ENCODE results near the gene MON1B. TPM values are rescaled to one million over a fixed set of nuclear protein-coding genes. Genes with fewer than 3 reads are reported as not detected.

The MON1B gene
- total RNA-seq, 1 donor from 2014 or later, result 55.0 TPM

GRCh38 chr16:77212741-77213541, 22.0 kb downstream of the MON1B start:
- TF ChIP-seq CTCF (IDR thresholded peaks at IDR 0.05; ENCODE audit: unreplicated experiment), result no peak
- H3K27ac Mint-ChIP-seq, result peak overlapping the region; percentile 87
- H3K4me3 Mint-ChIP-seq (ENCODE audit: low read depth), result peak overlapping the region; percentile 85
- H3K9me3 Mint-ChIP-seq (ENCODE audit: low read depth), result no peaks in the 10 kb centered on the region
- no peaks in the 10 kb centered on the region for H3K36me3 Mint-ChIP-seq (ENCODE audit: insufficient read depth)
- peaks cover 4% of the 10 kb centered on the region for H3K27me3 Mint-ChIP-seq
- peak; percentile 51 for DNase-seq (ENCODE audit: low spot score, unreplicated experiment)
- peaks cover 7% of the 10 kb centered on the region for H3K4me1 Mint-ChIP-seq (ENCODE audit: low read depth)

- Mint-ChIP-seq H3K27ac (peak overlapping the region; percentile 87), H3K36me3 (ENCODE audit: insufficient read depth) (no peaks in the 10 kb centered on the region), H3K9me3 (ENCODE audit: low read depth) (no peaks in the 10 kb centered on the region), H3K4me3 (ENCODE audit: low read depth) (peak overlapping the region; percentile 85), H3K4me1 (ENCODE audit: low read depth) (peaks cover 6% of the 10 kb centered on the region), H3K27me3 (peaks cover 4% of the 10 kb centered on the region)
- DNase-seq (ENCODE audit: low spot score, unreplicated experiment), result no peak
- TF ChIP-seq CTCF (IDR thresholded peaks at IDR 0.05; ENCODE audit: unreplicated experiment), result no peak
Measured at GRCh38 chr16:77213542-77214106, 22.6 kb downstream of the MON1B start.

DNA sequence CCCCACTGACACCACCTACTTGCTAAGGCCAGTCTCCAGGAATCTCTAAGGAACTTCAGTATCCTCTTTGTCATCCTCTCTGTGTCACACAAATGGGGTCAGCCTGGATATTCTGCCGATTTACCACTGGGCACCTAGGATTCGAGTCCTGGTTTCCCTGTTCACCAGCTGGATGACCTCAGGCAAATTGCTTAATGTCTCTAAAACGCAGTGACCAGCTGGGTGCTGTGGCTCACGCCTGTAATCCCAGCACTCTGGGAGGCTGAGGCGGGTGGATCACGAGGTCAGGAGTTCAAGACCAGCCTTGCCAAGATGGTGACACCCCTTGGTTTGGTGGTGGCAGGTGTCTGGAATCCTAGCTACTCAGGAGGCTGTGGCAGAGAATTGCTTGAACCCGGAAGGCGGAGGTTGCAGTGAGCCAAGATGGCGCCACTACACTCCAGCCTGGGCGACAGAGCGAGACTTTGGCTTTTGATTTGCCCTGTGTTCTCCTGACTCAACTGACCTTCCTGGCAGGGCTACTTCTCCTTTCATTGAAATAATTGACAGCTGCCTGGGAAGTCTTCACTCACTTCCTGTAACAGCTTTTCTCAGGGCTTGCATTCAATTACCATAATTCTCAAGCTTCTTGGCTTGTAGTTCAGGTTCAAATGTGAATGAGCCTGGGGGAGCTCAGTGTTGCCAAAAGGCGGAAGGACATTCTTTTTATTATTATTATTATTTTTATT, 23.6 kb downstream of the MON1B start:
- DNase-seq (ENCODE audit: low spot score, unreplicated experiment), result no peak
- H3K36me3 Mint-ChIP-seq (ENCODE audit: insufficient read depth), result no peaks in the 10 kb centered on the region
- TF ChIP-seq CTCF (IDR thresholded peaks at IDR 0.05; ENCODE audit: unreplicated experiment), result no peak
- H3K27me3 Mint-ChIP-seq, result peaks cover 4% of the 10 kb centered on the region
- peaks cover 6% of the 10 kb centered on the region for H3K4me1 Mint-ChIP-seq (ENCODE audit: low read depth)
- no peak overlapping the region for H3K27ac Mint-ChIP-seq
- no peak overlapping the region for H3K4me3 Mint-ChIP-seq (ENCODE audit: low read depth)
- no peaks in the 10 kb centered on the region for H3K9me3 Mint-ChIP-seq (ENCODE audit: low read depth)

DNA sequence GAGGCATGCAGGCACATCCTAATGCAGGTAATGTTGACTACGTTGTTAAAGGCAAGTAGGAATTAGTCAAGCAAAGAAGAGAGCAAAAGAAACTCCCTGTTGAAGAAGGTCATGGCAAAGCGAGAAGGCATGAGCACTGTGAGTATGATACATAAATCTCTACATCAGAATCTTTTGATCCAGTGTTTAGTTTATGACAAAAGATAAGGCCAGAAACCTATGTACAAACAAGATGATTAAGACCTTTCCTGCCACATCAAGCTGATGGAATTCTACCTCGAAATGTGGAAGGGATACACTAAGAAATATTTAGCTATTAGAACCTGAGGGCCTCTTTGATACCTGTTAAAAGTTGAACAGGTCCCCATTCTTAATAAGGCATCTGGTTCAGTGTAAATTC, 28.4 kb downstream of the MON1B start:
- no peak overlapping the region for H3K4me3 Mint-ChIP-seq (ENCODE audit: low read depth)
- H3K9me3 Mint-ChIP-seq (ENCODE audit: low read depth), result no peaks in the 10 kb centered on the region
- H3K4me1 Mint-ChIP-seq (ENCODE audit: low read depth), result no peaks in the 10 kb centered on the region
- no peak overlapping the region for H3K27ac Mint-ChIP-seq
- no peaks in the 10 kb centered on the region for H3K27me3 Mint-ChIP-seq
- TF ChIP-seq CTCF (IDR thresholded peaks at IDR 0.05; ENCODE audit: unreplicated experiment), result no peak
- H3K36me3 Mint-ChIP-seq (ENCODE audit: insufficient read depth), result no peaks in the 10 kb centered on the region
- DNase-seq (ENCODE audit: low spot score, unreplicated experiment), result no peak

DNA sequence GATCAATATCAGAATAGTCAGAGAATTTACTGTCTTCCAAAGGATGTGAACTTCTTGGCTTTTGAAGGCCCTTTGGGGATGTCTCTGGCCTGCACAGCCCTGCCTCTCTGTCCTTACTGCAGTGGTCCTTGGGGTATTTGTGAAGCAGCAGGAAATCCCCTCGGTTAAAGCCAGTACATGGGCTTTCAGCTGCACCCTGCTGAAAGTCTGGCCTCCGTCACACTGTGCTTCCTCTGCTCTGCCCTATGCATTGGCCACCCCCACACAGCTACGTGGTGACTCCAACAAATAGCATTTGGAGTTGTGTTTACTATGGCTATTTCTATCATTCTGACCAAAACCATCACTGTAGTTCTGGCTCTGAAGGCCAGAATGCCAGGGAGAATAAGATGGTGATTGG, 29.4 kb downstream of the MON1B start:
- no peak overlapping the region for H3K4me3 Mint-ChIP-seq (ENCODE audit: low read depth)
- no peaks in the 10 kb centered on the region for H3K36me3 Mint-ChIP-seq (ENCODE audit: insufficient read depth)
- H3K27me3 Mint-ChIP-seq, result no peaks in the 10 kb centered on the region
- H3K9me3 Mint-ChIP-seq (ENCODE audit: low read depth), result peaks cover under 1% of the 10 kb centered on the region
- H3K27ac Mint-ChIP-seq, result no peak overlapping the region
- TF ChIP-seq CTCF (IDR thresholded peaks at IDR 0.05; ENCODE audit: unreplicated experiment), result no peak
- no peaks in the 10 kb centered on the region for H3K4me1 Mint-ChIP-seq (ENCODE audit: low read depth)
- no peak for DNase-seq (ENCODE audit: low spot score, unreplicated experiment)
